GM23248 (cell line): Measurements from ENCODE around the gene HPSE.

Source experiments
- EZH2 ChIP-seq: fragments of 200-600 bp; sonication (generic); IDR thresholded peaks from 2 replicates; pipeline ENCODE4 v1.6.1; 2018; ENCODE audit warnings: antibody characterized with exemption, mild to moderate bottlenecking; ENCODE audit not compliant: insufficient read depth, poor library complexity, severe bottlenecking
- EZH2phosphoT487 ChIP-seq: fragments of 200-600 bp; sonication (generic); IDR thresholded peaks from 2 replicates; pipeline ENCODE4 v1.6.1; 2018; ENCODE audit warnings: antibody characterized with exemption, moderate library complexity, mild to moderate bottlenecking, low read depth; ENCODE audit not compliant: insufficient read depth

DNA sequence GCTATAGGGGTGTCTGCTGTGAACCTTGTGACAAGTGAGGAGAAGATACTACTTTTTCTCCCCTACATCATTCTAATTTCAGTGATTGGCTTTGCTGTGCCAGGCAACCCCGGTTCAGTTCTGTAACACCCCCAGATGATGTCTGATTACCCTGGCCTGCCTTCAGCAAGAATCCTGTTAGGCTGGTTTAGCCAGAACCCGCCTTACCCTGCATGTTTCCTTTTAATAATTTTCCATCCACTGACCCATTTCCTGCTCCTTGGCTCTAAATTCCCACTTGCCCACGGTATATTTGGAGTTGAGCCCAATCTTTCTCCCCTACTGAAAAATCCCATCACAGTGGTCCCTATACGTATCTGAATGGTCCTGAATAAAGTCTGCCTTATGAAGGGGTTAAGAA lies 46.5 kb upstream of the HPSE start:
- TF ChIP-seq EZH2 (no peak), EZH2phosphoT487 (no peak)
